HFFc6 (cell line): Measurements from ENCODE around the gene EVC2. TPM values are rescaled to one million over a fixed set of nuclear protein-coding genes. Genes with fewer than 3 reads are reported as not detected.

Source experiments
- DNase-seq: peaks from one replicate; pipeline ENCODE4 v3.0.0-alpha.2; 2018
- H3K27ac Mint-ChIP-seq: 2 replicates; pipeline ENCODE4 v1.8.0; 2020; ENCODE audit warnings: mild to moderate bottlenecking, mixed read lengths
- H3K27me3 Mint-ChIP-seq: 2 replicates; pipeline ENCODE4 v1.8.0; 2021; ENCODE audit warnings: mild to moderate bottlenecking, moderate library complexity, mixed read lengths; ENCODE audit not compliant: insufficient read depth
- H3K36me3 Mint-ChIP-seq: 2 replicates; pipeline ENCODE4 v1.8.0; 2021; ENCODE audit warnings: low read depth, mixed read lengths
- H3K4me1 Mint-ChIP-seq: 2 replicates; pipeline ENCODE4 v1.8.0; 2020; ENCODE audit warnings: low read depth, mixed read lengths
- H3K4me3 Mint-ChIP-seq: 2 replicates; pipeline ENCODE4 v1.8.0; 2020; ENCODE audit warnings: mild to moderate bottlenecking, moderate library complexity, mixed read lengths
- H3K9me3 Mint-ChIP-seq: 2 replicates; pipeline ENCODE4 v1.8.0; 2020; ENCODE audit warnings: mild to moderate bottlenecking, mixed read lengths
- CTCF ChIP-seq: fragments of 200-600 bp; sonication (generic); IDR thresholded peaks from 2 replicates; pipeline ENCODE4 v1.5.0; 2021; ENCODE audit warnings: antibody characterized with exemption, mild to moderate bottlenecking
- total RNA-seq, 6 experiments: library from RNA; stranded (reverse); fragmentation: NEBNext Ultra II Directional; extraction: Animal tissue kit (Norgen Biotek cat#: 25700); gene quantifications; 2 replicates in 1 of 6; 3 replicates in 5 of 6; pipeline ENCODE4 v1.2.3, GENCODE V29; 2021

The EVC2 gene
- total RNA-seq, 6 experiments from 2014 or later: 3.0 to 4.1 (median 3.8) TPM

GRCh38 chr4:5561286-5561685 is 147.1 kb downstream of the EVC2 start:
- H3K4me1 Mint-ChIP-seq: no peaks in the 10 kb centered on the region
- H3K27ac Mint-ChIP-seq: no peak overlapping the region
- no peak for DNase-seq
- peaks cover 1% of the 10 kb centered on the region; the same call in 1 of the 2 replicates for H3K27me3 Mint-ChIP-seq
- no peak for TF ChIP-seq CTCF
- H3K9me3 Mint-ChIP-seq: no peaks in the 10 kb centered on the region
- peaks cover 27% of the 10 kb centered on the region for H3K36me3 Mint-ChIP-seq
- H3K4me3 Mint-ChIP-seq: no peak overlapping the region

GRCh38 chr4:5558502-5558901 is 149.9 kb downstream of the EVC2 start:
- Mint-ChIP-seq H3K4me3 (no peak overlapping the region), H3K36me3 (peaks cover 28% of the 10 kb centered on the region), H3K27me3 (peaks cover 1% of the 10 kb centered on the region; the same call in 1 of the 2 replicates), H3K9me3 (no peaks in the 10 kb centered on the region), H3K27ac (no peak overlapping the region), H3K4me1 (no peaks in the 10 kb centered on the region)
- no peak for TF ChIP-seq CTCF
- no peak for DNase-seq

- Mint-ChIP-seq H3K4me3 (no peak overlapping the region), H3K27ac (no peak overlapping the region), H3K36me3 (peaks cover 51% of the 10 kb centered on the region), H3K27me3 (no peaks in the 10 kb centered on the region; the same call in 1 of the 2 replicates), H3K9me3 (peaks cover 12% of the 10 kb centered on the region), H3K4me1 (no peaks in the 10 kb centered on the region)
- TF ChIP-seq CTCF: no peak
- DNase-seq: no peak
Observed at GRCh38 chr4:5554376-5554775, 154.0 kb downstream of the EVC2 start.

- DNase-seq: no peak
- H3K4me1 Mint-ChIP-seq: no peaks in the 10 kb centered on the region
- no peak for TF ChIP-seq CTCF
- H3K27me3 Mint-ChIP-seq: no peaks in the 10 kb centered on the region; the same call in 1 of the 2 replicates
- no peak overlapping the region for H3K27ac Mint-ChIP-seq
- no peak overlapping the region for H3K4me3 Mint-ChIP-seq
- peaks cover 53% of the 10 kb centered on the region for H3K36me3 Mint-ChIP-seq
- peaks cover 12% of the 10 kb centered on the region for H3K9me3 Mint-ChIP-seq
Observed at GRCh38 chr4:5553801-5554200, 154.6 kb downstream of the EVC2 start.

- H3K4me1 Mint-ChIP-seq: no peaks in the 10 kb centered on the region
- TF ChIP-seq CTCF: no peak
- H3K9me3 Mint-ChIP-seq: peaks cover 12% of the 10 kb centered on the region
- DNase-seq: no peak
- no peaks in the 10 kb centered on the region; the same call in 1 of the 2 replicates for H3K27me3 Mint-ChIP-seq
- no peak overlapping the region for H3K27ac Mint-ChIP-seq
- H3K36me3 Mint-ChIP-seq: peaks cover 43% of the 10 kb centered on the region
- no peak overlapping the region for H3K4me3 Mint-ChIP-seq
Observed at GRCh38 chr4:5552451-5552850, 155.9 kb downstream of the EVC2 start.
